Caki2 (cell line): ENCODE measurements around the gene TMEM178A. TPM values are rescaled to one million over a fixed set of nuclear protein-coding genes. Genes with fewer than 3 reads are reported as not detected.

ENCODE experiments used
- DNase-seq: peaks from one replicate; pipeline ENCODE4 v3.0.0-alpha.2; 2015; ENCODE audit warnings: low read depth
- in situ Hi-C: cut with HindIII; loops from 2 replicates; pipeline ENCODE4 v1.10.0; 2016; ENCODE audit warnings: low sequenced_read_pairs, low pct_unique_long_range_greater_than_20kb, mixed read lengths
- total RNA-seq: library from RNA; depleted of rRNA; stranded (reverse); fragments of >200 nt; shearing (Covaris generic); gene quantifications from 2 replicates; pipeline ENCODE4 v1.2.3, GENCODE V29; 2014; ENCODE audit warnings: low replicate concordance

Gene TMEM178A
- total RNA-seq, 1 experiment from 2014 or later, result 0.24 TPM

GRCh38 chr2:39696101-39696553 lies 30.4 kb downstream of the TMEM178A start:
- DNase-seq, result peak; percentile 35
- in situ Hi-C loops, result no loop called here

- peak; percentile 7 for DNase-seq
- in situ Hi-C loops, result no loop called here
Measured at GRCh38 chr2:39696838-39697237, 31.1 kb downstream of the TMEM178A start.

- in situ Hi-C loops, result no loop called here
- no peak for DNase-seq
Measured at GRCh38 chr2:39697454-39697853, 31.7 kb downstream of the TMEM178A start.

- DNase-seq, result no peak
- in situ Hi-C loops, result no loop called here
Measured at GRCh38 chr2:39701137-39701536, 35.4 kb downstream of the TMEM178A start.

GRCh38 chr2:39703181-39703872 lies 37.6 kb downstream of the TMEM178A start:
- in situ Hi-C loops, result no loop called here
- no peak for DNase-seq

GRCh38 chr2:39704540-39704939 lies 38.8 kb downstream of the TMEM178A start:
- in situ Hi-C loops, result no loop called here

GRCh38 chr2:39705638-39706037 lies 39.9 kb downstream of the TMEM178A start:
- in situ Hi-C loops, result no loop called here
- no peak for DNase-seq

More at GRCh38 chr2:39704540-39704939, 38.8 kb downstream of the TMEM178A start:
- no peak for DNase-seq

- in situ Hi-C loops, result no loop called here
- no peak for DNase-seq
Measured at GRCh38 chr2:39706312-39706711, 40.6 kb downstream of the TMEM178A start.

- in situ Hi-C loops, result no loop called here
- no peak for DNase-seq
Measured at GRCh38 chr2:39706945-39707344, 41.2 kb downstream of the TMEM178A start.

GRCh38 chr2:39708003-39708402 lies 42.3 kb downstream of the TMEM178A start:
- DNase-seq, result no peak
- in situ Hi-C loops, result no loop called here

GRCh38 chr2:39710807-39711206 lies 45.1 kb downstream of the TMEM178A start:
- no peak for DNase-seq
- in situ Hi-C loops, result no loop called here

- DNase-seq, result no peak
- in situ Hi-C loops, result no loop called here
Measured at GRCh38 chr2:39712953-39713352, 47.2 kb downstream of the TMEM178A start.

- no peak for DNase-seq
- in situ Hi-C loops, result no loop called here
Measured at GRCh38 chr2:39715095-39715494, 49.4 kb downstream of the TMEM178A start.

GRCh38 chr2:39715822-39716221 lies 50.1 kb downstream of the TMEM178A start:
- in situ Hi-C loops, result no loop called here
- no peak for DNase-seq

GRCh38 chr2:39717067-39717466 lies 51.4 kb downstream of the TMEM178A start:
- in situ Hi-C loops, result no loop called here
- no peak for DNase-seq

GRCh38 chr2:39718483-39718882 lies 52.8 kb downstream of the TMEM178A start:
- in situ Hi-C loops, result no loop called here
- DNase-seq, result no peak

GRCh38 chr2:39719317-39719716 lies 53.6 kb downstream of the TMEM178A start:
- no peak for DNase-seq
- in situ Hi-C loops, result no loop called here

- DNase-seq, result no peak
- in situ Hi-C loops, result no loop called here
Measured at GRCh38 chr2:39720970-39721369, 55.3 kb downstream of the TMEM178A start.

GRCh38 chr2:39723497-39723896 lies 57.8 kb downstream of the TMEM178A start:
- DNase-seq, result no peak
- in situ Hi-C loops, result no loop called here
